Astrocyte (in vitro differentiated cells and primary cell): ENCODE data around the gene CSH2. TPM values are rescaled to one million over a fixed set of nuclear protein-coding genes. Genes with fewer than 3 reads are reported as not detected.

Source experiments
- DNase-seq: peaks from one replicate; pipeline ENCODE4 v3.0.0-alpha.2; 2010; ENCODE audit warnings: low read depth
- FAIRE-seq: peaks from 2 replicates; lab custom pipeline; 2011; peaks lifted over from hg19 to GRCh38; lab: Jason Lieb, UNC
- H2AFZ ChIP-seq: 2 replicates; pipeline ENCODE4 v1.6.0; 2012; ENCODE audit warnings: low read depth, low read length, inconsistent platforms
- H3K27ac ChIP-seq: 2 replicates; pipeline ENCODE4 v1.5.1; 2011; ENCODE audit warnings: low read depth, low read length, inconsistent platforms
- H3K27me3 ChIP-seq: 2 replicates; pipeline ENCODE4 v1.6.0; 2011; ENCODE audit warnings: low read length, inconsistent platforms; ENCODE audit not compliant: insufficient read depth
- H3K36me3 ChIP-seq: 2 replicates; pipeline ENCODE4 v1.5.1; 2011; ENCODE audit warnings: low read length, inconsistent platforms; ENCODE audit not compliant: insufficient read depth
- H3K4me1 ChIP-seq: 2 replicates; pipeline ENCODE4 v1.5.1; 2011; ENCODE audit warnings: low read length, inconsistent platforms; ENCODE audit not compliant: insufficient read depth
- H3K4me2 ChIP-seq: 2 replicates; pipeline ENCODE4 v1.6.0; 2012; ENCODE audit warnings: low read length, inconsistent platforms
- H3K4me3 ChIP-seq: 2 replicates; pipeline ENCODE4 v1.5.1; 2011; ENCODE audit warnings: low read depth, mild to moderate bottlenecking, low read length, inconsistent platforms; ENCODE audit not compliant: insufficient read depth
- H3K79me2 ChIP-seq: 2 replicates; pipeline ENCODE4 v1.6.0; 2012; ENCODE audit warnings: mild to moderate bottlenecking, low read length, inconsistent platforms; ENCODE audit not compliant: insufficient read depth
- H3K9ac ChIP-seq: 2 replicates; pipeline ENCODE4 v1.6.0; 2012; ENCODE audit warnings: mild to moderate bottlenecking, low read length, inconsistent platforms
- H3K9me3 ChIP-seq: 2 replicates; pipeline ENCODE4 v1.5.1; 2012; ENCODE audit warnings: low read depth, mild to moderate bottlenecking, low read length, inconsistent platforms; ENCODE audit not compliant: insufficient read depth
- H4K20me1 ChIP-seq: 2 replicates; pipeline ENCODE4 v1.6.0; 2012; ENCODE audit warnings: low read length, inconsistent platforms; ENCODE audit not compliant: insufficient read depth
- H3K27ac Mint-ChIP-seq: one replicate; pipeline ENCODE4 v1.8.0; 2021; ENCODE audit warnings: mild to moderate bottlenecking, mixed read lengths; ENCODE audit not compliant: unreplicated experiment
- H3K27me3 Mint-ChIP-seq: one replicate; pipeline ENCODE4 v1.8.0; 2021; ENCODE audit warnings: low read depth, mixed read lengths; ENCODE audit not compliant: unreplicated experiment
- H3K36me3 Mint-ChIP-seq: one replicate; pipeline ENCODE4 v1.8.0; 2021; ENCODE audit warnings: low read depth, mixed read lengths; ENCODE audit not compliant: unreplicated experiment
- H3K4me1 Mint-ChIP-seq: one replicate; pipeline ENCODE4 v1.8.0; 2021; ENCODE audit warnings: low read depth, mixed read lengths; ENCODE audit not compliant: unreplicated experiment
- H3K4me3 Mint-ChIP-seq: one replicate; pipeline ENCODE4 v1.8.0; 2021; ENCODE audit warnings: mild to moderate bottlenecking, moderate library complexity, mixed read lengths; ENCODE audit not compliant: unreplicated experiment
- H3K9me3 Mint-ChIP-seq: one replicate; pipeline ENCODE4 v1.8.0; 2021; ENCODE audit warnings: mild to moderate bottlenecking, mixed read lengths; ENCODE audit not compliant: unreplicated experiment
- CTCF ChIP-seq: IDR thresholded peaks from 2 replicates; pipeline ENCODE4 v1.5.1; 2011; ENCODE audit warnings: low read depth, mild to moderate bottlenecking, inconsistent platforms, low read length, moderate library complexity; ENCODE audit not compliant: insufficient read depth
- EZH2 ChIP-seq: IDR thresholded peaks from 2 replicates; pipeline ENCODE4 v1.6.1; 2012; ENCODE audit warnings: mild to moderate bottlenecking, low read length, inconsistent platforms; ENCODE audit not compliant: insufficient read depth
- total RNA-seq: library from RNA; stranded (reverse); gene quantifications from 2 replicates; pipeline ENCODE4 v1.2.1, GENCODE V29; 2021

CSH2 gene
- total RNA-seq, 1 donor from 2014 or later = 4.3 TPM

GRCh38 chr17:63824362-63824761, 49.1 kb downstream of the CSH2 start:
- H3K4me1 Mint-ChIP-seq = peaks cover 16% of the 10 kb centered on the region
- no peak overlapping the region for H3K27ac ChIP-seq
- no peaks in the 10 kb centered on the region for H3K27me3 ChIP-seq
- peaks cover 56% of the 10 kb centered on the region for H4K20me1 ChIP-seq
- H3K27ac Mint-ChIP-seq = no peak overlapping the region
- H3K36me3 ChIP-seq = peaks cover 61% of the 10 kb centered on the region
- no peak overlapping the region for H3K4me2 ChIP-seq
- peaks cover 82% of the 10 kb centered on the region for H3K79me2 ChIP-seq
- H2AFZ ChIP-seq = no peak overlapping the region
- no peak overlapping the region for H3K4me3 ChIP-seq
- H3K9me3 ChIP-seq = no peaks in the 10 kb centered on the region
- no peak overlapping the region for H3K9ac ChIP-seq
- peaks cover 18% of the 10 kb centered on the region for H3K4me1 ChIP-seq
- TF ChIP-seq EZH2 (no peak), CTCF (no peak)
- FAIRE-seq (no peak), DNase-seq (no peak)
- H3K27me3 Mint-ChIP-seq = no peaks in the 10 kb centered on the region
- H3K9me3 Mint-ChIP-seq = no peaks in the 10 kb centered on the region
- no peak overlapping the region for H3K4me3 Mint-ChIP-seq
- peaks cover 44% of the 10 kb centered on the region for H3K36me3 Mint-ChIP-seq

- TF ChIP-seq CTCF = no peak
- no peak overlapping the region for H3K4me2 ChIP-seq
- DNase-seq (no peak), FAIRE-seq (no peak)
- H3K4me1 ChIP-seq = peaks cover 14% of the 10 kb centered on the region
- Mint-ChIP-seq H3K36me3 (peaks cover 39% of the 10 kb centered on the region), H3K9me3 (no peaks in the 10 kb centered on the region), H3K27ac (no peak overlapping the region), H3K27me3 (no peaks in the 10 kb centered on the region), H3K4me3 (no peak overlapping the region), H3K4me1 (peaks cover 16% of the 10 kb centered on the region)
- H3K36me3 ChIP-seq = peaks cover 60% of the 10 kb centered on the region
- H3K4me3 ChIP-seq = no peak overlapping the region
- H3K27me3 ChIP-seq = no peaks in the 10 kb centered on the region
- H3K9ac ChIP-seq = no peak overlapping the region
- H3K27ac ChIP-seq = no peak overlapping the region
- H3K79me2 ChIP-seq = peaks cover 76% of the 10 kb centered on the region
- peaks cover 56% of the 10 kb centered on the region for H4K20me1 ChIP-seq
- no peaks in the 10 kb centered on the region for H3K9me3 ChIP-seq
- H2AFZ ChIP-seq = no peak overlapping the region
Observed at GRCh38 chr17:63823659-63824331, 49.7 kb downstream of the CSH2 start.

- peaks cover 73% of the 10 kb centered on the region for H3K79me2 ChIP-seq
- no peak overlapping the region for H3K27ac Mint-ChIP-seq
- no peak overlapping the region for H2AFZ ChIP-seq
- H3K9me3 ChIP-seq = no peaks in the 10 kb centered on the region
- TF ChIP-seq EZH2 (no peak), CTCF (no peak)
- no peaks in the 10 kb centered on the region for H3K27me3 ChIP-seq
- H3K36me3 ChIP-seq = peaks cover 69% of the 10 kb centered on the region
- peaks cover 46% of the 10 kb centered on the region for H3K36me3 Mint-ChIP-seq
- H3K27me3 Mint-ChIP-seq = no peaks in the 10 kb centered on the region
- H3K4me3 Mint-ChIP-seq = no peak overlapping the region
- H3K4me1 Mint-ChIP-seq = peaks cover 16% of the 10 kb centered on the region
- no peak overlapping the region for H3K4me3 ChIP-seq
- H3K27ac ChIP-seq = no peak overlapping the region
- peaks cover 7% of the 10 kb centered on the region for H3K4me1 ChIP-seq
- DNase-seq = no peak
- H3K9me3 Mint-ChIP-seq = no peaks in the 10 kb centered on the region
- peaks cover 57% of the 10 kb centered on the region for H4K20me1 ChIP-seq
- FAIRE-seq = no peak
- H3K4me2 ChIP-seq = no peak overlapping the region
- no peak overlapping the region for H3K9ac ChIP-seq
Observed at GRCh38 chr17:63822537-63822936, 50.9 kb downstream of the CSH2 start.
